ENCODE results near the gene KCNG1. TPM values are rescaled to one million over a fixed set of nuclear protein-coding genes. Genes with fewer than 3 reads are reported as not detected.
A peak's percentile ranks its signal among the peaks of the same experiment; 100 is the strongest.

Gene KCNG1
- total and polyA plus RNA-seq, 2 experiments from 2014 or later = 26.1 to 45.8 TPM

- DNase-seq (ENCODE audit: low spot score) = no peak
- H3K4me1 ChIP-seq (ENCODE audit: insufficient read depth) = peaks cover 5% of the 10 kb centered on the region
- H3K9me3 ChIP-seq (ENCODE audit: low read depth) = no peaks in the 10 kb centered on the region
- peak overlapping the region; percentile 94 for H2AFZ ChIP-seq
- peak overlapping the region; percentile 60 for H3K4me3 ChIP-seq
- TF ChIP-seq CTCF (IDR thresholded peaks at IDR 0.05; ENCODE audit: poor library complexity) (no peak), EZH2phosphoT487 (IDR thresholded peaks at IDR 0.05; ENCODE audit: low read depth, severe bottlenecking, unreplicated experiment) (no peak), EZH2 (IDR thresholded peaks at IDR 0.05; ENCODE audit: borderline replicate concordance) (no peak)
- peaks cover 75% of the 10 kb centered on the region for H3K27me3 ChIP-seq
- no peaks in the 10 kb centered on the region for H3K9me2 ChIP-seq (replicated peaks; ENCODE audit: insufficient read depth)
- no peak overlapping the region for H3K27ac ChIP-seq
- H3K36me3 ChIP-seq (replicated peaks; ENCODE audit: insufficient read depth, low read depth) = no peaks in the 10 kb centered on the region
- H4K20me1 ChIP-seq (ENCODE audit: insufficient read depth, poor library complexity, severe bottlenecking) = no peaks in the 10 kb centered on the region
- H3K4me2 ChIP-seq = peak overlapping the region; percentile 97
- H3K79me2 ChIP-seq = no peaks in the 10 kb centered on the region
- 61% methylated on average over 30 of the region's 30 CpGs for WGBS (ENCODE audit: low lambda C conversion rate, missing lambda C conversion rate)
Measured at GRCh38 chr20:51023617-51024155, 779 bp upstream of the KCNG1 start.

- H3K4me2 ChIP-seq = peak overlapping the region; percentile 97
Measured at GRCh38 chr20:51022227-51022802, 592 bp downstream of the KCNG1 start.

GRCh38 chr20:51021067-51022025 is 1.6 kb downstream of the KCNG1 start:
- no peaks in the 10 kb centered on the region for H3K9me2 ChIP-seq (replicated peaks; ENCODE audit: insufficient read depth)
- DNase-seq (ENCODE audit: low spot score) = no peak
- H3K27ac ChIP-seq = no peak overlapping the region
- no peak for TF ChIP-seq CTCF (IDR thresholded peaks at IDR 0.05; ENCODE audit: poor library complexity)
- no peak for TF ChIP-seq EZH2phosphoT487 (IDR thresholded peaks at IDR 0.05; ENCODE audit: low read depth, severe bottlenecking, unreplicated experiment)
- TF ChIP-seq EZH2 (IDR thresholded peaks at IDR 0.05; ENCODE audit: borderline replicate concordance) = no peak
- H3K4me1 ChIP-seq (ENCODE audit: insufficient read depth) = peaks cover 5% of the 10 kb centered on the region
- H3K27me3 ChIP-seq = peaks cover 51% of the 10 kb centered on the region
- peak overlapping the region; percentile 97 for H3K4me2 ChIP-seq
- H3K9me3 ChIP-seq (ENCODE audit: low read depth) = no peaks in the 10 kb centered on the region
- H3K4me3 ChIP-seq = no peak overlapping the region
- H4K20me1 ChIP-seq (ENCODE audit: insufficient read depth, poor library complexity, severe bottlenecking) = no peaks in the 10 kb centered on the region
- H3K36me3 ChIP-seq (replicated peaks; ENCODE audit: insufficient read depth, low read depth) = no peaks in the 10 kb centered on the region
- WGBS (ENCODE audit: low lambda C conversion rate, missing lambda C conversion rate) = 51% methylated on average over 16 of the region's 16 CpGs
- no peaks in the 10 kb centered on the region for H3K79me2 ChIP-seq
- no peak overlapping the region for H2AFZ ChIP-seq

More at GRCh38 chr20:51022227-51022802, 592 bp downstream of the KCNG1 start:
- peak overlapping the region; percentile 60 for H3K4me3 ChIP-seq
- peaks cover 61% of the 10 kb centered on the region for H3K27me3 ChIP-seq
- no peaks in the 10 kb centered on the region for H3K36me3 ChIP-seq (replicated peaks; ENCODE audit: insufficient read depth, low read depth)
- TF ChIP-seq EZH2phosphoT487 (IDR thresholded peaks at IDR 0.05; ENCODE audit: low read depth, severe bottlenecking, unreplicated experiment) = no peak
- TF ChIP-seq EZH2 (IDR thresholded peaks at IDR 0.05; ENCODE audit: borderline replicate concordance) = peak; percentile 95
- no peaks in the 10 kb centered on the region for H4K20me1 ChIP-seq (ENCODE audit: insufficient read depth, poor library complexity, severe bottlenecking)
- H2AFZ ChIP-seq = peak overlapping the region; percentile 94
- H3K9me3 ChIP-seq (ENCODE audit: low read depth) = no peaks in the 10 kb centered on the region
- H3K27ac ChIP-seq = no peak overlapping the region
- peaks cover 5% of the 10 kb centered on the region for H3K4me1 ChIP-seq (ENCODE audit: insufficient read depth)
- no peaks in the 10 kb centered on the region for H3K79me2 ChIP-seq
- H3K9me2 ChIP-seq (replicated peaks; ENCODE audit: insufficient read depth) = no peaks in the 10 kb centered on the region
- 6% methylated on average over 38 of the region's 39 CpGs for WGBS (ENCODE audit: low lambda C conversion rate, missing lambda C conversion rate)
- no peak for DNase-seq (ENCODE audit: low spot score)

Measured in hepatocyte (in vitro differentiated cells).